ENCODE data around the gene DYSF. TPM values are rescaled to one million over a fixed set of nuclear protein-coding genes. Genes with fewer than 3 reads are reported as not detected.

DYSF gene
- total RNA-seq, 3 donors from 2014 or later, result 2.0 to 19.4 (median 6.8) TPM

- intact Hi-C loops (cut with DNase I, micrococcal nuclease), result no loop called here
- Histone ChIP-seq H3K9me3 (no peaks in the 10 kb centered on the region), H3K4me3 (no peak overlapping the region), H3K4me1 (ENCODE audit: low read depth) (no peaks in the 10 kb centered on the region), H3K36me3 (ENCODE audit: low read depth) (no peaks in the 10 kb centered on the region)
- ATAC-seq (no peak), DNase-seq (no peak)
- no peak for TF ChIP-seq CTCF (IDR thresholded peaks at IDR 0.05)
Observed at GRCh38 chr2:71697106-71698004, 244.0 kb downstream of the DYSF start.

DNA sequence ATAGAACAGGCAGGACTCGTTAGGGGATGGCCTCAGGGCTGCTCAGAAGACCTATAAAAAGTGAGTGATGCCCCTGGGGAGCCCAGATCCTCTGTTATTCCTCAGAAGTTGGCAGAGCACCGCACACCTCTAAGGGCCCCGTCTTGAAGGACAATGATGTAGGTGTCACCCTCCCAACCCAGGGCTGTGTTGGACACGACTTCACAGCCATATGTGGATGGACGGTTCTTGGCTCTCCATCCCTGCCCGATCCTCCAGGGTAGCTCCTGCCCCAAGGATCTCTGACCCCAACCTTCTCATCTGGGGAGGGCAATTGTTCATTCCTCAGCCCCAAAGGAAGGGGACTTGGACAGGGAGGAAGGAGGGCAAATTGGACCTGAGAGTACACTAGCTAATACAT is 246.1 kb downstream of the DYSF start:
- DNase-seq (no peak), ATAC-seq (no peak)
- Histone ChIP-seq H3K4me1 (ENCODE audit: low read depth) (no peaks in the 10 kb centered on the region), H3K4me3 (no peak overlapping the region), H3K9me3 (no peaks in the 10 kb centered on the region), H3K36me3 (ENCODE audit: low read depth) (no peaks in the 10 kb centered on the region)
- intact Hi-C loops (cut with DNase I, micrococcal nuclease), result no loop called here
- TF ChIP-seq CTCF (IDR thresholded peaks at IDR 0.05), result no peak

GRCh38 chr2:71700041-71700657 is 246.8 kb downstream of the DYSF start:
- Histone ChIP-seq H3K36me3 (ENCODE audit: low read depth) (no peaks in the 10 kb centered on the region), H3K4me3 (no peak overlapping the region), H3K9me3 (no peaks in the 10 kb centered on the region), H3K4me1 (ENCODE audit: low read depth) (no peaks in the 10 kb centered on the region)
- intact Hi-C loops (cut with DNase I, micrococcal nuclease), result no loop called here
- no peak for DNase-seq
- TF ChIP-seq CTCF (IDR thresholded peaks at IDR 0.05), result no peak
- no peak for ATAC-seq

- H3K36me3 ChIP-seq (ENCODE audit: low read depth), result no peaks in the 10 kb centered on the region
- H3K4me1 ChIP-seq (ENCODE audit: low read depth), result no peaks in the 10 kb centered on the region
- DNase-seq, result no peak
- H3K9me3 ChIP-seq, result no peaks in the 10 kb centered on the region
- TF ChIP-seq CTCF (IDR thresholded peaks at IDR 0.05), result no peak
- intact Hi-C loops (cut with DNase I, micrococcal nuclease), result no loop called here
- no peak for ATAC-seq
- no peak overlapping the region for H3K4me3 ChIP-seq
Observed at GRCh38 chr2:71700658-71701397, 247.5 kb downstream of the DYSF start.

GRCh38 chr2:71702071-71702970 is 249.0 kb downstream of the DYSF start:
- no peak for ATAC-seq
- no peak for DNase-seq
- Histone ChIP-seq H3K9me3 (no peaks in the 10 kb centered on the region), H3K4me3 (no peak overlapping the region), H3K4me1 (ENCODE audit: low read depth) (no peaks in the 10 kb centered on the region), H3K36me3 (ENCODE audit: low read depth) (no peaks in the 10 kb centered on the region)
- intact Hi-C loops (cut with DNase I, micrococcal nuclease), result no loop called here
- TF ChIP-seq CTCF (IDR thresholded peaks at IDR 0.05), result no peak

All from mucosa of descending colon (tissue), 3 donors.